NCI-H774 (cell line): ENCODE data around the gene AMY1A.
"Not testable (repeated sequence)": the region's sequence is repeated elsewhere in the genome, so short reads cannot be mapped to it uniquely, and the experiment has no call there.

Experiments
- DNase-seq: peaks from one replicate; lab custom pipeline; 2025; lab: John Stamatoyannopoulos, UW

AMY1A gene

GRCh38 chr1:103655460-103655859 lies at the start of gene AMY1A:
Gene AMY1A, plus strand, starts transcription at chr1:103655760. Its CDS starts 571 bp downstream, at chr1:103656331.
- not testable (repeated sequence) for DNase-seq

- DNase-seq: no peak
Measured at GRCh38 chr1:103616362-103616761, 39.2 kb upstream of the AMY1A start.

GRCh38 chr1:103616994-103617477 lies 38.5 kb upstream of the AMY1A start, which contains the start of gene AMY2A:
Gene AMY2A, plus strand, starts transcription at chr1:103617427. Its CDS starts 14 bp downstream, at chr1:103617441.
- DNase-seq: not testable (repeated sequence)

GRCh38 chr1:103627436-103627835 lies 28.1 kb upstream of the AMY1A start:
- not testable (repeated sequence) for DNase-seq

GRCh38 chr1:103641194-103641593 lies 14.4 kb upstream of the AMY1A start:
- not testable (repeated sequence) for DNase-seq

- DNase-seq: not testable (repeated sequence)
Measured at GRCh38 chr1:103643908-103644307, 11.7 kb upstream of the AMY1A start.

GRCh38 chr1:103650305-103650704 lies 5.3 kb upstream of the AMY1A start:
- not testable (repeated sequence) for DNase-seq

- DNase-seq: not testable (repeated sequence)
Measured at GRCh38 chr1:103650889-103651288, 4.7 kb upstream of the AMY1A start.

GRCh38 chr1:103654133-103654532 lies 1.4 kb upstream of the AMY1A start:
- not testable (repeated sequence) for DNase-seq

GRCh38 chr1:103676335-103676734 lies 20.8 kb downstream of the AMY1A start:
- not testable (repeated sequence) for DNase-seq

- not testable (repeated sequence) for DNase-seq
Measured at GRCh38 chr1:103696110-103696509, 40.5 kb downstream of the AMY1A start, which contains the start of gene AMY1B. Gene AMY1B, minus strand, starts transcription at chr1:103696210. Its CDS starts 571 bp downstream, at chr1:103695639.

- not testable (repeated sequence) for DNase-seq
Measured at GRCh38 chr1:103697430-103697829, 41.9 kb downstream of the AMY1A start.

GRCh38 chr1:103700669-103701068 lies 45.1 kb downstream of the AMY1A start:
- DNase-seq: not testable (repeated sequence)

- not testable (repeated sequence) for DNase-seq
Measured at GRCh38 chr1:103701256-103701655, 45.7 kb downstream of the AMY1A start.

GRCh38 chr1:103707670-103708069 lies 52.1 kb downstream of the AMY1A start:
- DNase-seq: not testable (repeated sequence)

GRCh38 chr1:103710381-103710780 lies 54.8 kb downstream of the AMY1A start:
- not testable (repeated sequence) for DNase-seq
